GM18526 (cell line): ENCODE results near the gene NR3C1.

Source experiments
- POLR2A ChIP-seq: IDR thresholded peaks from 3 replicates; pipeline ENCODE4 v1.6.1; 2011; ENCODE audit not compliant: insufficient read length; ENCODE audit errors: extremely low read depth

Gene NR3C1

DNA sequence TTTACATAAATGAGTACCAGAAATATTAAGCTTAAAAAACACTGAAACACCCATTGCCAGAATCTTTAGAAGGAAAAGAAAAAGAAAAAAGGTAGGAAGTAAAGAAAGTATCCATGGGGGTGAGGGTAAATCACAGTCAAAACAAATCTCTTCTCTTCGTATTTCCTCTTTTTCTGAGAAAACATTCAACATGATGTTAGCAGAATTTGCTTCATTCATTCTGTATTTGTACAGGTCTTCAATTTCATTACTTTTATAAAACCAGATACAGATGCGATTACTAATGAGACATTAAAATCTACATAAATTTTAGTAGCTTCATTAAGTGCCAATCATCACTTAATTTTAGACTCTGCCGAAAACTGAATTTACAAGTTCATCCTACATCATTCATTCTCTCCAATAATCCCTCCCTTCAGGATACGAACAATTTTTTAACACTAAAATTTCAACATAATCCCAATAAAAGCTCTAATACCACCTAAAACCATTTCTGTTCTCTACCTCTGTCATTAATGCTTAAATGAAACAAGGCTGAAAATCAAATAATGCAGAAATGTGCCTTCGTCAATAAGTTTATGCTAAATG is 7.0 kb downstream of the NR3C1 start:
- TF ChIP-seq POLR2A: no peak

GRCh38 chr5:143395638-143396352 is 7.7 kb downstream of the NR3C1 start:
- no peak for TF ChIP-seq POLR2A

DNA sequence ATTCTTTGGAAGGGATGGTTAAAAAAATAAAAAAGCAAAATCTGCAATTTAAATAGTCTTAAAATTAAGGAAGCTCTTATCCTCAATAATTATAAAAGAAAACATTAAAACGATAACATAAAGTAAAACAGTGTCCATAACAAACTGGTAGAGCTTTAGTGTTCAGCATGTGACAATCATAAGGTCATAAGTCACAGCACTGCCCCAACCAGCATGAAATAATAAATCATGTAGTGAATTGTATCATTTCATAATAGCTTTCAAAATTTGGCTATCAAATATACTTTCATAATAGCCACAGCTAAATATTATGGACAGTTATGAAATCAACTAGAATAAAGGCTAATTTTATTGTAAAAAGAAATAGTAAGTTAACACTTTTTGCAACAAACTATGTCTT is 10.0 kb downstream of the NR3C1 start:
- TF ChIP-seq POLR2A: no peak

- no peak for TF ChIP-seq POLR2A
Measured at GRCh38 chr5:143390941-143391340, 12.5 kb downstream of the NR3C1 start.

GRCh38 chr5:143390258-143390657 is 13.2 kb downstream of the NR3C1 start:
- no peak for TF ChIP-seq POLR2A

DNA sequence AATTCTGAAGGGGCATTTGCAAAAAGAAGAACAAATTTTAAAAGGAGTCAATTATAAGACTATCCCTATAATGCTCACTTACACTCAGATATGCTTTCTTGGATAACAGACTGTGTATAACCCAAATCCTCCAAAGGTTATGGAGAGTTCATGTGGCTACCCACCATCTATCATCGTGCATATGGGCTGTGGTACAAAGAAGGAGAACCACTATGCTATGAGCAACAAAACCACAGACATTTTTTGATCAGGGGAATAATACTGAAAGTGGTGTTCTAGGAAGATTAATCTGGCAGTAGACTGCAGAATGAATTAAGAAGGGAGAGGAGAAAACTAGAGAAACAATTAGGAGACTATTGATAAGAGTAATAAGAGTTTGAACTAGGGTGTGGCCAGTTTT is 16.8 kb downstream of the NR3C1 start:
- no peak for TF ChIP-seq POLR2A

- no peak for TF ChIP-seq POLR2A
Measured at GRCh38 chr5:143384865-143385657, 18.4 kb downstream of the NR3C1 start.

DNA sequence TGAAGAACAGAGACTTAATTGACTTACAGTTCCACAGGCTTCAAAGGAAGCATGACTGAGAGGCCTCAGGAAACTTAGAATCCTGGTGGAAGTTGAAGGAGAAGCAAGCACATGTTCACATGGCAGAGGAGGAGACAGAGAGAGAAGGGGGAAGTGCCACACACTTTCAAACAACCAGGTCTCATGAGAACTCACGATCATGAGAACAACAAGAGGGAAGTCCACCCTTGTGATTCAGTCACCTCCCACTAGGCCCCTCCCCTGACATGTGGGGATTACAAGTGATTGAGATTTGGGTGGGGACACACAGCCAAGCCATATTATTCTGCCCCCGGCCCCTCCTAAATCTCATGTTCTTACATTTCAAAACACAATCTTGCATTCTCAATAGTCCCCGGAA is 19.5 kb downstream of the NR3C1 start:
- TF ChIP-seq POLR2A: no peak

DNA sequence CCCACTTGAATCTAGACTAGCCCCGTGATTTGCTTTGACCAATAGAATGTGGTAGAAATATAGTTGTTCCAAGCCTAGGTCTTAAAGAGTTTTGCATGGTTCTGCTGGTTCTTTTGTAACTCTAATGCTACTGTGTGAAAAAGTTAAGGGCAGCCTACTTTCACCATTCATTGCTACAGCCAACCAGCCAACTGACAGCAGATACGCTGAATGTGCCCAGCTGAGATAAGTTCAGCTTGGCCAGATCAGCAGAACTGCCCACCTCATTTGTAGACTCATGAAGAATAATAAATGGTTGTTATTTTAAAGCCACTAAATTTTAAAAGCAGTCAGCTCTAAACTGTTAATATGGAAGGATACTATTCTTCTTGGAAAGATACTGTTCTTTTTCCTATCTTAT is 23.9 kb downstream of the NR3C1 start:
- TF ChIP-seq POLR2A: no peak

DNA sequence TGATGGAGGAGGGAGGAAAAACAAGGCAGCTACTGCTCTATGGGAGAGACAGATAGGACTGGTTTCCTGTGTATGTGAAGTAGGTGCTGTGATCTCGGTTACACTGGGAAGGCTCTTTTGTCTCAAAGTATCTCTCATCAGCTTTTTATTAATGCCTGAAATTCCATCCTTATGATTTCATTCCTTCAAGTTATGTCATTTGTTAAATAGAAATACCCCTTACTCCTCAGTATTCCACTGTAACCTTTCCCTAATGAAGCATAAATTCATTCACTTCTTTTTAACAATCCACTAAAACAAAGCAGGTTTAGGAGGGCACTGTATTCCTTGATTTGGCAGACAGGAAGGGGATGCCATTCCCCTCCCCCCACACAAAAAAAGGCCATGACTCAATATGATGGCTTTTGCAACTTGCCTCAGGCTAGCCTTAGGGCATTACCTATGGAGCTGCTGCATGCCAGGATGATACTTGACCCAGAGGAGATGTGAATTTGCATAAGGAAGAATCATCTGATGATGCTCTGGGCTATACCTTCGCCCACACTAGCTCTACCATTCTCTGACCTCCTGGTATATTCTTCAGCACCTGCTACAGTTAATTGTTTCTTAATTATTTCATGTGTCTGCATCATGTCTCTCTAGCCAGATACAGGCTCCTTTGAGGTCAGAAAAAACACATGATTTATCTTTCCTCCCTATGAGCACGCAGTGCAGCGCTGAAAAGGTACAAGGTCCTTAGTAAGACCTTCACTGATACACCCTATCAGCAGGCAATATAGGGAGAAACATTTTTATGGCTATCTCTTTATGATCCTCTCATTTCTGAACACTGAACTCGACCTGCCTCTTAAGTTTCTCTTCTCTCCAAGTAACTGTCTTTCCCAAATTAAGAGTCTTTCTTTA is 26.3 kb downstream of the NR3C1 start:
- no peak for TF ChIP-seq POLR2A

DNA sequence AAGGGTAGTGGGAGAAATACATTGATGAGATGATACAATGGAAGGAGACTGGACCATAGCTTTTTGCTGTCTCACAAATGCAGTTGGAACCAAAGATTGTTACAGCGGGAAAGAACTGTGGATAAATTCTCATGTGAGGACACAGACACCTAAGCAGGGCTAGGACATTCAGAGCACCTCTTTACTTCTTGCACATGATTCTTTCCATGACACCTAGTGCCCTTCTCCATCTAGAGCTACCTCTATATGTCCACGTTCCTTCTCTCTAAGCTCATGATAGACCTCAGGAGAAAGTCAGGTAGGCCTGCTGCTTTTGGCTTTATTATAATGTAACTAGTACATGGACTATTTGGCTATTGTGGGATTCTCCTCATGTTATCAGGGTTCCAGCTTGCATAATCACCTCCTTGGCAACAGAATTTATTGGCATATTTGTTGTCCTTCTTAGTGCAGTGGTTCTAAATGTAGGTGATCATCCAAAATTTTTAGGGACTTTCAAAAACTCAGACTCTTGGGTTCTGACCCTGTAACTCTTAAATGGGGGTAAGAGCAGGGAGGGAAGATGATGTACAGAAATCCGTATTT is 27.2 kb downstream of the NR3C1 start:
- TF ChIP-seq POLR2A: no peak

- no peak for TF ChIP-seq POLR2A
Measured at GRCh38 chr5:143374496-143375217, 28.8 kb downstream of the NR3C1 start.

DNA sequence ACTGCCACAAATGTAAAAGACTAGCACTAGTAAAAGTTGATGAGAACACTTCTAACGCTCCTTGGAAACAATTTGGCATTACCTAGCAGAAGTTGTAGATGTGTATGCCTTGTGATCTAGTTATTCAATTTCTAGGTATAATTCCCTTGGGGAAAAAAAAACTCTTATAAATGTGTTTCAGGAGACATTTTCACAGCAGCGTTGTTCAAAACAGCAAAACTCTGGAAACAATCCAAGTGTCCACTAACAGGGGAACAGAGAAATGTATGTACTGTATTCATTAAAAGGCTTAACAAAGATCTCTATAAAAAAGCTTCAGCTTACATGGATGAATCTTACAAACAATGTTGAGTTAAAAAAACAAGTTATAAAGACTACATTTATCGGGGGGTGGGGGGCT is 30.4 kb downstream of the NR3C1 start:
- TF ChIP-seq POLR2A: no peak

GRCh38 chr5:143372187-143372829 is 31.2 kb downstream of the NR3C1 start:
- TF ChIP-seq POLR2A: no peak

DNA sequence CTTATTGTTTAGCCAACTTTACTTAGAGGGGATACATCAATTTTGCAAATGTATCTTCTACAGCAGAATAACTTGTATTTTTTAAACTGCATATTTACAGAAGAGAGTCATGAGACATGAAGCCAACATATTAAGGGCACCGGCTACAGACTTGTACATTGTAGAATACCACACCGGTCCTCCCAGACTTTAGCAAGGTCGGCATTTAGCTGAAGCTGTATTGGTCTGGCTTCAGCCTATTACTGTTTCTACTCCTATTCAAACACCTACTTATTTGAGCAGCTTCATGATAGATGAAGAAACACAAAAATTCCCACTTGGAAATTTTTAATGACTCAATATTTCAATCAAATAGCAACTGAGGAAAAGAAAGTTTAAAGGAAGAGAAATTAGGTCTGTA is 33.0 kb downstream of the NR3C1 start:
- no peak for TF ChIP-seq POLR2A
